Loucy (cell line): ENCODE measurements around the gene CEP70.

Experiments
- CTCF ChIP-seq: fragments of 200-600 bp; sonication (generic); conservative IDR thresholded peaks from 2 replicates; pipeline ENCODE4 v1.5.1; 2014; ENCODE audit warnings: mild to moderate bottlenecking, antibody characterized with exemption, low read length
- EZH2phosphoT487 ChIP-seq: fragments of 200-600 bp; IDR thresholded peaks from 2 replicates; pipeline ENCODE4 v1.6.1; 2018; ENCODE audit warnings: antibody characterized with exemption, mild to moderate bottlenecking, moderate library complexity, borderline replicate concordance

GRCh38 chr3:138476526-138476925, 117.5 kb downstream of the CEP70 start:
- TF ChIP-seq CTCF (no peak), EZH2phosphoT487 (no peak)
